Central memory CD4-positive, alpha-beta T cell (primary cell): ENCODE results near the gene ZBTB47.

Experiments used
- DNase-seq: peaks from one replicate; pipeline ENCODE4 v3.0.0; 2022

The ZBTB47 gene

DNA sequence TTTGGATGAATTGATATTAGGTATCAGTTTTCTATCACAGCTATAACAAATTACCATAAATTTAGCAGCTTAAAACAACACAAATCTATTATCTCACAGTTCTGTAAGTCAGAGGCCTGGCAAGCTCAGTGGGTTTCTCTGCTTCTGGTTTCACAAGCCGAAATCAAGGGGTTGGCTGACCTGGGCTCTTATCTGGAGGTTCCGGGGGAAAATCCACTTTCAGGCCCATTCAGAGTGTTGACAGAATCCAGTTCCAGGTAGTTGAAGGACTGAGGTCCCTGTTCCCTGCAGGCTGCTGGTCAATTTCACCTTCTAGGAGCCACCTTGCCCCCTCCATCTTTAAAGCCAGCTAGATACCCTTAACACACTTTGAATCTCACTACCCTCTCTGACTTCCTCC is 60.2 kb downstream of the ZBTB47 start:
- no peak for DNase-seq

GRCh38 chr3:42714171-42714852 is 60.8 kb downstream of the ZBTB47 start:
- no peak for DNase-seq
